GM21576 (cell line): ENCODE data around the gene VWA8.
A peak's percentile ranks its signal among the peaks of the same experiment; 100 is the strongest.
"Not testable (repeated sequence)": the region's sequence is repeated elsewhere in the genome, so short reads cannot be mapped to it uniquely, and the experiment has no call there.

Experiments
- ATAC-seq: cut with Tn5 transposase; IDR thresholded peaks from one replicate; pipeline ENCODE4 v1.9.1; 2021; ENCODE audit warnings: mild to moderate bottlenecking, moderate library complexity; ENCODE audit not compliant: unreplicated experiment

The VWA8 gene

DNA sequence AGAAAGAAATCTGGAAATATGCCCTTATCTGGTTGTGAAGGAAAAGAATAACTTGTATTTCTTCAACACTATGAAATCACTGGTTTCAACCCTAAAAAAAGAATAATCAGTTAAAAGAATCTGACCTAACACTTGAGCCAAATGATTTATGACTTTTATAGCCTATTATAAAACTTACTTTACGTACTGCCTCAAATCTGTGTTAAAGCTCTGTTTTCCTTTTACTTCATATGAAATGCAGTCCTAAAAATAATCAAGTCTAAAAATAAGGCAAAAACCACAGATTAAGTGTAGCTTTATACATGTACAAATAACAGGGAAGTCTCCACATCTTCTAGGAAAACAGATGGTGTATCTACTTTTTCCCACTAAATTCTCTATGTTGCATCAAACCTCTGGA lies 101.3 kb downstream of the VWA8 start:
- ATAC-seq: no peak

- no peak for ATAC-seq
Observed at GRCh38 chr13:41858780-41859179, 102.1 kb downstream of the VWA8 start.

DNA sequence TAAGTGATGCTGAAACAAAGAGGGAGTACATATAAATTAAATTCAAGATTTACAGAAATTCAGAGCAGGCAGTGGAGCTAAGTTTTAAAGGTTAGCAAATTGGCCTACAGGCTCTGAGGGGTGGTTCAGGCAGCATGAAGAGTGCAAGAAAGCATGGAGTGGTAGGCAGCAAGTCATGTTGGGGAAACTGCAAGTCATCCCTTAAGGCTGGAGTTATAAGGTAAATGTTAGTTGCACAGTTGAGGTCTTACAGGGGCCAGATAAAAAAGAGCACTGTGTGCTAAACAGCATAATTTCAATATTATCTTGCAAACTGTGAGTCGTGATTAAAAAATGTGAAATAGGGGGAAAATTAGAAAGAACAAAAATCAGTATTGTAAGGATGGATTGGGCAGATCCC lies 106.2 kb downstream of the VWA8 start:
- no peak for ATAC-seq

- ATAC-seq: no peak
Observed at GRCh38 chr13:41851351-41851750, 109.6 kb downstream of the VWA8 start.

DNA sequence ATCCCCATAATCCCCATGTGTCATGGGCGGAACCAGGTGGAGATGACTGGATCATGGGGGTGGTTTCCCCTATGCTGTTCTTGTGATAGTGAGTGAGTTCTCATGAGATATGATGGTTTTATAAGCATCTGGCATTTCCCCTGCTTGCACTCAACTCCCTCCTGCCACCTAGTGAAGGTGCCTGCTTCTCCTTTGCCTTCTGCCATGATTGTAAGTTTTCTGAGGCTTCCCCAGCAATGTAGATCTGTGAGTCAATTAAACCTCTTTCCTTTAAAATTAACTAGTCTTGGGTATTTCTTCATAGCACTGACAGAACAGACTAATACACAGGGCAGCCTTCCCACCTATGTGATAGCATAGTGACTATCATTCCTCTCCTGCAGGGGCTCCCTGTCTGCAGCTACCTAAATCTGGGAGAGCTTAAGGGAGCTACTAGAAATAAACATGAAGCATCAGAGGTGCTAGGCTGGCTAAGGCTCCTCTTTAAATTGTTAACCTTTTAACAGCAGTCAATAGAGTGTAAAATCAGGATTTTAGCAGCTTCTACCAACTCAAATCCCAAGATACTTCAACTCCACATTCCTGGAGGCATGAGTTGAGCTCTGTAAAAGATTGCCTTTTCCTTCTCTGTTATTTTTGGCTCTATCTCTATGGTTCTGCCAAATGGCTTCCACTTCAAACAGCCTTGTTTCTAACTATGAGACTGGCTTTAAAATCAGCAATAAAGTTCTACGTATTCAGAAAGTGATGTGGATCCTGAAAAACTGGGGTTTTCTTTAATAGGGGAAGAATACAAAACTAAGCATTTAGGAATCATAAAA lies 112.3 kb downstream of the VWA8 start:
- ATAC-seq: no peak

- ATAC-seq: no peak
Observed at GRCh38 chr13:41847216-41847615, 113.7 kb downstream of the VWA8 start.

GRCh38 chr13:41842036-41842620 lies 118.8 kb downstream of the VWA8 start:
- no peak for ATAC-seq

- no peak for ATAC-seq
Observed at GRCh38 chr13:41837629-41838028, 123.3 kb downstream of the VWA8 start.

DNA sequence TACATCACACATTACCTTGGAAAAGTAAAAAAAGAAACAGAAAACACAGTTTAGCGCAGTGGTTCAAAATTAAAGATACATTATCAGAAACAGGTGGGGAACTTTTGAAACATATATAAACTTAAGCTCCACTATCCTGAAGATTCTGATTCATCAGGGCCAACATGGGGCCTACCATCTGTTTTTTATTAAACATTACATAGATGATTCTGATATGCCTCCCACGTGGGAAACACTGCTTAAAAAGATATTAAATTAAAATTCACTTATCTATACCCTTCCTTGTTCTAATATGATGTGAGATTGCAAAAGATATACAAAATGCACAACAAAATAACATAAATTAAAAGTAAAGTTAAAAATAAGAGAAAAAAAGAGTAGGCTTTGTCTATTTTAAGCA lies 125.0 kb downstream of the VWA8 start:
- ATAC-seq: no peak

GRCh38 chr13:41834697-41835096 lies 126.2 kb downstream of the VWA8 start:
- ATAC-seq: not testable (repeated sequence)

DNA sequence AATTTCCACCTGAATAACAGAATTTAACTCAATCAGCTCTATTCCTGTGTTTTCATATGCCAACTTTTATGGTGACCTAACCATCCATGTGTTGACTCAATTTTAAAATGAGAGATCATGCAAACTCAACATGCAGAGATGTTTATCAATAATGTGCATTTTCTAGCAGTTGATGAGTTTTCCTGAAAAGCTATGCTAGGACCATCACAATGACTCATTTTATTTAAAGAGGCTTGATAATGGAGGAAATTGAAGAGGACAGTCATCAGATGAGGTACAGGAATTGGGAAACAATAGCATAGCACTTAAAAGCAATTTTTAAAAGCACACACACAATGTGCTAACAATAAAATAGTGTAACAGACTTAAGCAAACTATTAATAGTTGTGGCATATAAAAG lies 127.1 kb downstream of the VWA8 start:
- no peak for ATAC-seq

DNA sequence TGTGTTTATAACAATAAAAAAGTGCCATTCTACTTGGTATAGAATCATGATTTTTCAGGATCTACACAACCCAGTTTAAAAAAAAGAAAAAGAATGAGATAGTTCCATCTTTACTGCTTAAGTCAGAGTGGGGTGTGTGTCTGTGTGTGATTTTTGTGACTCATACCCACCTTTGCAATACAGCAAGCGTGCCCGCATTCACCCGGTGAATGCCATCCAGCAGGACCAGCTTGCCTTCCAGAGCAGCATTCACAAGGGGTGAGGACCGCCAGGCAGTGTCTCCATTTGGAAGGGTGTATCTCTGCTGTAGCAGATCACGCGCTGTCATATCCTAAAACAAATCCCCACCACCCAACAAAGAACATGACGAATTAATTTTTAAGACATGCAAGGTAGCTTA lies 127.7 kb downstream of the VWA8 start:
- no peak for ATAC-seq

DNA sequence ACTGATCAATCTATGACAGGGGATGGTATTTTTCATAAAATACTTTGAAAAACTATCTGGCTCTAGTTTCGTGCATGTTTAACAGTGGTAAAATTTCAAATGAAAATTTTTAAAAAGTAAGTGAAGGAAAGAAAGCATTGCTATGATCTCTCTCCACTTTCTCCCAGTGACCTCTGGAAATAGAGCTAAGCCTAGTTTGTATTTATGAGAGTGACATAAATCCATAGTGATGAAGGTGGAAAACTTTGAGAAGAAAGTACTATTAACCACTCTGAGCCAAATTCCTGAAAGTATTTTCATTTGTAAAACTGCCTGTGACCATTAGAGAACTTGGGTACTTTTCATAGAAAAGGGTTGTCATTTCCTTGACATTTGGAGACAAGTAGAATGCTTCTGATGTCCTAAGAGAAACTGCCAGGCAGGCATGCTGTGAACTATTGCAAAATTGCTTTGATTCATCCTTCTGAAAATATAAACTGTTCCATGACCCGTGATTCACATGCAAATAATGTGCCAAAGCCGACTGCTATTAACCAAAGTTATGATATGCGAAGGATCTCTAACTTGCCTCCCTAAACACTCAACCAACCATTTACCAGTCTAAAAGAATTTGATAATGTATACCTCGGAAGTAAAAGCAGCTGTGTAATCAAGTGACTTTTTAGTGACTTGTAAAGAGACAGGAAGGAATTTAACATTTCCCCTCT lies 133.2 kb downstream of the VWA8 start:
- ATAC-seq: no peak

- no peak for ATAC-seq
Observed at GRCh38 chr13:41825691-41826090, 135.2 kb downstream of the VWA8 start.

DNA sequence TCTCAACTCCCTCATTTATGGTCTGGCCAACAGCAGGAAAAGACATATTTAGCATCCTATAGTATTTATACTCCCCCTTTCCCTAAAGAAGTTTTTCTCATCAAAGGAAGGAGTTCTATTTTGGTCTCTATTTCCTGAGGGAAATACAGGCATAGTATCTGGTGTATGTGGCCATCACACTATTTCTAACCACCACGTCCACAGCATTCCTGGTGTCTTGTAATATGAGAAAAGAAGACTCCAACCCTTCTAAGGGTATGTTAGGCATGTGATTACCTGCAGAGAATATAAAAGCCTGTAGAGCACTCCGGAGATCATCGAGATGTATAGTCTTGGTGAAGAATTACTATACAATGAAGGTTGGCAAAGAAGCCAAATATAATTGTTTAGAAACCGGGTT lies 137.4 kb downstream of the VWA8 start:
- ATAC-seq: no peak

- ATAC-seq: no peak
Observed at GRCh38 chr13:41822560-41822959, 138.3 kb downstream of the VWA8 start.

DNA sequence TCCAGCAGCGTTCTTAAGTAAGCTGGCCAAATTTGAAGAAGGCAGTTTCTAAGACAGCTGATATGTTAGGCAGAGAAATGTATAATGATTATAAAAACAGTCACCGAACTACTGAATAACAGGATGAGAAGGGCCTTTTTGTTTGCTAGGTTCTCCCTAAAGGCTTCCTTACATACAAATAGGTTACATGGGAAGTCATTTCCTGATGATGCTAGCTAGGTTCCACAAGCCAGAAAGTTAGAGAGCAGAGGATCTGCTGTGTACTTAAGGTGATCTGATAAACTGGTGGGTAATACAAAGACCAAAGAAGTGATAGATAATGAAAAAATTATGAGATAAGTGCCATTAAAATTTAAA lies 139.7 kb downstream of the VWA8 start:
- no peak for ATAC-seq

DNA sequence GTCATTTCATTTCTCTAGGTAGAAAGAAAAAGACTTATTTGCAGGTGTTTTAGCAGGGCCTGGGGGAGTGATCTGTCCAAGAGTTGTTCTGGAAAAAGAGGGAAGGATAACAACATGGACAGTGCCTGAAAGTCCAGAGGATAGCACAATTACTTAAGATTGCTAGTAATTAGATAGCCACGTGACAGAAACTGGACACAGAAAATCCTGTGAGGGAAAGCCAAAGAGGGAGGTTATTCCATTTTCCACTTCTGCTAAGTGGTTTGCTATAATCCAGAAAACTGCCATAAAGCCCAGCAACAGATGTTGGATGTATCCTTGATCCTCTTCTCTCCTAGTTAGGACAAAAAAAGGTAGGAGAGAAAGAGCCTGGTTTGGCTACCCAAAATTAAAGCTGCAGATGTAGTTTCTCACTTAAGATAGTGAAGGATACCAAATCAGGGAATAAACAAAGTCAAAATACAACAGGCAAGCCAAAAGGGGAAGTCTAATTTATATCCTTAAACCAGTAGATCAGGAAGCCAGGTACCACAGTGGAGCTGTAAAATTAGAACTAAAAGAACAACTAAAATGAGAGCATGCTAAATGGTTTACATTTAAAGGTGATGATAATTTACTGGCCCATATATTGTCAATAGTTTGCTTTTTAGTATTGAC lies 140.2 kb downstream of the VWA8 start:
- no peak for ATAC-seq

GRCh38 chr13:41816057-41816456 lies 144.9 kb downstream of the VWA8 start:
- ATAC-seq: no peak

DNA sequence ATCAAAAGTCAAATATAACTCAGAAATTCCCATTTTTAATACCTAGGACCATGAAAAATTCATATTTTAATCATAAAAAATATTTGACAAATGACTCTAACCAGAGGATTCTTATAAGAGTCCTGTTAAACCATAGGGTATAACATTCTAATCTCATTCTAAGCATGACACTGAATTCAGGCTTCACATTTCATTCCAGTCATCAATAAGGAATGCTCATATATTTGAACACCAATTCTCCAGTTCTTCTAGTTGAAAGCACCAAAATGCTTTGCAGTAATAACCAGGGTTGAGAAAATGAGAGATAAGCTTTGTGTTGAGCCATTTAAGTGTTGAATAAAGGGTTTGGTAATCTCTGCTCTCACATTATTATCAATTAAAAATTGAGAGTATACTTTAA lies 147.5 kb downstream of the VWA8 start:
- ATAC-seq: no peak

- ATAC-seq: peak; percentile 50
Observed at GRCh38 chr13:41812851-41813250, 148.1 kb downstream of the VWA8 start.

- ATAC-seq: no peak
Observed at GRCh38 chr13:41812237-41812636, 148.7 kb downstream of the VWA8 start.
